H1 (cell line): Measurements from ENCODE around the gene CD68. TPM values are rescaled to one million over a fixed set of nuclear protein-coding genes. Genes with fewer than 3 reads are reported as not detected.

ENCODE experiments used
- CTCF ChIA-PET: fragments of 300-600 bp; sonication (Branson Sonifier 250); formaldehyde crosslinking; loops from one replicate; lab custom pipeline; 2021; ENCODE audit not compliant: partially characterized antibody; lab: Charles Lee
- POLR2A ChIA-PET: fragments of 300-600 bp; sonication (Branson Sonifier 250); formaldehyde crosslinking; loops from one replicate; lab custom pipeline; 2021; ENCODE audit warnings: inconsistent platforms; ENCODE audit not compliant: partially characterized antibody; lab: Charles Lee
- DNase-seq, 2 experiments: peaks; one replicate each; pipeline versions ENCODE4 v3.0.0 to v3.0.0-alpha.2; 2010 to 2022; ENCODE audit warnings: low spot score in 2 of 2, low read depth in 1 of 2, mixed read lengths in 1 of 2
- FAIRE-seq: peaks from 2 replicates; lab custom pipeline; 2011; peaks lifted over from hg19 to GRCh38; lab: Jason Lieb, UNC
- H2AFZ ChIP-seq: 2 replicates; pipeline ENCODE4 v1.8.1; 2012; ENCODE audit warnings: low read length, inconsistent platforms
- H2AK5ac ChIP-seq: 2 replicates; pipeline ENCODE4 v1.6.1; 2013; ENCODE audit warnings: low read depth, low read length
- H2BK120ac ChIP-seq: replicated peaks from 2 replicates; pipeline ENCODE3; 2013; ENCODE audit warnings: low read depth, low read length, inconsistent platforms
- H2BK12ac ChIP-seq: 2 replicates; pipeline ENCODE4 v1.6.1; 2013; ENCODE audit warnings: low read depth, low read length
- H2BK15ac ChIP-seq: 2 replicates; pipeline ENCODE4 v1.6.1; 2013; ENCODE audit warnings: low read length
- H2BK20ac ChIP-seq: 2 replicates; pipeline ENCODE4 v1.6.1; 2013; ENCODE audit warnings: low read length
- H2BK5ac ChIP-seq: 2 replicates; pipeline ENCODE4 v1.6.1; 2013; ENCODE audit warnings: low read depth, low read length
- H3K14ac ChIP-seq: 2 replicates; pipeline ENCODE4 v1.6.1; 2013; ENCODE audit warnings: inconsistent platforms; ENCODE audit not compliant: insufficient read length
- H3K18ac ChIP-seq: 2 replicates; pipeline ENCODE4 v1.6.1; 2013; ENCODE audit warnings: low read length; ENCODE audit errors: extremely low read depth
- H3K23ac ChIP-seq: 2 replicates; pipeline ENCODE4 v1.6.1; 2013; ENCODE audit warnings: inconsistent platforms; ENCODE audit not compliant: insufficient read length
- H3K23me2 ChIP-seq: 2 replicates; pipeline ENCODE4 v1.6.1; 2013; ENCODE audit warnings: low read depth, low read length
- H3K27ac ChIP-seq: 2 replicates; pipeline ENCODE4 v1.6.1; 2011; ENCODE audit warnings: low read depth, low read length, inconsistent platforms
- H3K27me3 ChIP-seq, 4 experiments: replicated peaks in 1 of 4; 1 replicate in 1 of 4; 2 replicates in 3 of 4; pipeline versions ENCODE4 v1.6.1 to v1.8.1; 2011 to 2013; ENCODE audit warnings: low read length in 3 of 4, mild to moderate bottlenecking in 3 of 4, inconsistent platforms in 2 of 4, mixed read lengths in 2 of 4, moderate library complexity in 1 of 4; ENCODE audit not compliant: control insufficient read depth in 3 of 4, insufficient read depth in 3 of 4; ENCODE audit errors: extremely low read depth in 1 of 4
- H3K36me3 ChIP-seq, 4 experiments: 2 replicates each; pipeline versions ENCODE4 v1.6.1 to v1.8.1; 2011 to 2013; ENCODE audit warnings: mild to moderate bottlenecking in 4 of 4, low read length in 3 of 4, moderate library complexity in 2 of 4, control low read depth in 1 of 4, inconsistent platforms in 1 of 4; ENCODE audit not compliant: insufficient read depth in 4 of 4, control insufficient read depth in 2 of 4
- H3K4ac ChIP-seq: replicated peaks from 2 replicates; pipeline ENCODE3; 2013; ENCODE audit warnings: low read length, low read depth, mixed read lengths, inconsistent platforms; ENCODE audit not compliant: insufficient read length
- H3K4me1 ChIP-seq, 4 experiments: replicated peaks in 1 of 4; 1 replicate in 1 of 4; 2 replicates in 3 of 4; pipeline versions ENCODE4 v1.6.1 to v1.8.1; 2011 to 2013; ENCODE audit warnings: low read length in 3 of 4, inconsistent platforms in 2 of 4, mixed read lengths in 1 of 4; ENCODE audit not compliant: insufficient read depth in 4 of 4, control insufficient read depth in 3 of 4
- H3K4me2 ChIP-seq, 2 experiments: 2 replicates each; pipeline versions ENCODE4 v1.6.1 to v1.8.1; 2011 to 2013; ENCODE audit warnings: low read depth in 2 of 2, low read length in 2 of 2, control low read depth in 1 of 2, inconsistent platforms in 1 of 2, mild to moderate bottlenecking in 1 of 2; ENCODE audit not compliant: insufficient read depth in 1 of 2
- H3K4me3 ChIP-seq, 4 experiments: fragments of 200-600, 300-600 bp in 1 of 4; sonication (generic), shearing (Covaris generic), sonication (Bioruptor Twin) in 1 of 4; 2 replicates each; pipeline versions ENCODE4 v1.5.1 to v1.8.1; 2011 to 2016; ENCODE audit warnings: low read length in 4 of 4, low read depth in 3 of 4, control low read depth in 2 of 4, inconsistent platforms in 2 of 4, mild to moderate bottlenecking in 2 of 4, mixed read lengths in 1 of 4, moderate library complexity in 1 of 4; ENCODE audit not compliant: insufficient read depth in 2 of 4; ENCODE audit errors: extremely low read depth in 1 of 4
- H3K56ac ChIP-seq: replicated peaks from 2 replicates; pipeline ENCODE3; 2013; ENCODE audit warnings: low read depth, mild to moderate bottlenecking, mixed read lengths, low read length, inconsistent platforms; ENCODE audit not compliant: insufficient read length
- H3K79me1 ChIP-seq: 2 replicates; pipeline ENCODE4 v1.6.1; 2013; ENCODE audit warnings: low read depth, low read length, control low read depth
- H3K79me2 ChIP-seq, 2 experiments: 2 replicates each; pipeline versions ENCODE4 v1.6.1 to v1.8.1; 2012 to 2013; ENCODE audit warnings: low read length in 2 of 2, mild to moderate bottlenecking in 2 of 2, inconsistent platforms in 1 of 2; ENCODE audit not compliant: insufficient read depth in 2 of 2, control insufficient read depth in 1 of 2
- H3K9ac ChIP-seq, 4 experiments: replicated peaks in 1 of 4; 1 replicate in 1 of 4; 2 replicates in 3 of 4; pipeline versions ENCODE4 v1.6.1 to v1.8.1; 2011 to 2013; ENCODE audit warnings: low read depth in 3 of 4, low read length in 3 of 4, control low read depth in 2 of 4, mild to moderate bottlenecking in 2 of 4, moderate library complexity in 2 of 4, inconsistent platforms in 1 of 4; ENCODE audit errors: extremely low read depth in 1 of 4
- H3K9me3 ChIP-seq, 2 experiments: 2 replicates each; pipeline versions ENCODE4 v1.6.1 to v1.8.1; 2012 to 2013; ENCODE audit warnings: mild to moderate bottlenecking in 2 of 2, moderate library complexity in 2 of 2, control low read depth in 1 of 2, inconsistent platforms in 1 of 2, low read depth in 1 of 2, low read length in 1 of 2, mixed read lengths in 1 of 2; ENCODE audit not compliant: insufficient read depth in 2 of 2
- H4K20me1 ChIP-seq, 2 experiments: replicated peaks in 1 of 2; 2 replicates each; pipeline versions ENCODE3 to v1.8.1; 2011 to 2013; ENCODE audit warnings: inconsistent platforms in 2 of 2, low read length in 2 of 2, mild to moderate bottlenecking in 1 of 2; ENCODE audit not compliant: insufficient read depth in 2 of 2, control insufficient read depth in 1 of 2
- H4K5ac ChIP-seq: 2 replicates; pipeline ENCODE4 v1.6.1; 2013; ENCODE audit warnings: low read length, low read depth, mixed read lengths, inconsistent platforms; ENCODE audit not compliant: insufficient read length
- H4K8ac ChIP-seq: 2 replicates; pipeline ENCODE4 v1.8.0; 2013; ENCODE audit warnings: mild to moderate bottlenecking, moderate library complexity, low read length, inconsistent platforms; ENCODE audit not compliant: insufficient read depth; ENCODE audit errors: extremely low read depth
- H4K91ac ChIP-seq: replicated peaks from 2 replicates; pipeline ENCODE3; 2013; ENCODE audit warnings: low read length, mixed read lengths, inconsistent platforms; ENCODE audit not compliant: insufficient read length
- CTCF ChIP-seq, 3 experiments: IDR thresholded peaks; 1 replicate in 2 of 3; 2 replicates in 1 of 3; pipeline versions ENCODE4 v1.5.1 to v1.6.1; 2011; ENCODE audit warnings: low read length in 3 of 3, mild to moderate bottlenecking in 3 of 3, inconsistent platforms in 2 of 3, low read depth in 1 of 3, moderate library complexity in 1 of 3; ENCODE audit not compliant: insufficient read depth in 1 of 3; ENCODE audit errors: control extremely low read depth in 1 of 3
- E2F6 ChIP-seq: IDR thresholded peaks from 2 replicates; pipeline ENCODE4 v1.6.1; 2012; ENCODE audit warnings: inconsistent platforms
- MAX ChIP-seq: IDR thresholded peaks from 2 replicates; pipeline ENCODE4 v1.6.1; 2012; ENCODE audit warnings: inconsistent platforms
- RBBP5 ChIP-seq: IDR thresholded peaks from 2 replicates; pipeline ENCODE4 v1.7.1; 2012; ENCODE audit warnings: low read depth, mild to moderate bottlenecking, inconsistent platforms, low read length, moderate library complexity, borderline replicate concordance
- SIN3A ChIP-seq, 2 experiments: IDR thresholded peaks in 1 of 2; conservative IDR thresholded peaks in 1 of 2; 2 replicates each; pipeline ENCODE4 v1.6.1; 2011 to 2012; ENCODE audit warnings: low read length in 2 of 2, improper control_type of control experiment in 1 of 2, low read depth in 1 of 2, mild to moderate bottlenecking in 1 of 2
- SP1 ChIP-seq: IDR thresholded peaks from 2 replicates; pipeline ENCODE4 v1.6.1; 2011; ENCODE audit warnings: low read depth, low read length
- WGBS, 2 experiments: shearing (Covaris generic) in 1 of 2; methylation state at CpG; one replicate each; pipeline versions ENCODE4 v1.1.6 to v1.1.7; 2013 to 2015; ENCODE audit warnings: low lambda C conversion rate in 2 of 2, mixed read lengths in 2 of 2, inconsistent platforms in 1 of 2, low coverage in 1 of 2, missing lambda C conversion rate in 1 of 2; ENCODE audit not compliant: insufficient replicate concordance in 2 of 2, insufficient coverage in 1 of 2, insufficient read length in 1 of 2; ENCODE audit errors: extremely low coverage in 1 of 2, missing lambda C conversion rate in 1 of 2; 5-methylcytosine and 5-hydroxymethylcytosine counted together
- polyA plus RNA-seq, 7 experiments: library from polyadenylated mRNA; depleted of rRNA in 3 of 7; stranded (reverse) in 5 of 7; unstranded in 2 of 7; fragments of >200 nt in 5 of 7; fragments of 200-250 nt in 2 of 7; gene quantifications; 1 replicate in 5 of 7; 2 replicates in 1 of 7; 4 replicates in 1 of 7; pipeline versions ENCODE4 v1.2.1 to v1.2.3, GENCODE V29; 2011 to 2013; ENCODE audit warnings: missing spikeins in 2 of 7, mixed read lengths in 2 of 7
- total RNA-seq: library from RNA; stranded (reverse); fragmentation: NEBNext Ultra II Directional; extraction: Animal tissue kit (Norgen Biotek cat#: 25700); gene quantifications from 2 replicates; pipeline ENCODE4 v1.2.1, GENCODE V29; 2021

The CD68 gene
- total and polyA plus RNA-seq, 2 of the 8 experiments (the other 6 are each of a cell fraction or from before 2014, with no cell fraction given): 0.18 TPM; not detected in 1

- no peak within 1 kb of the TSS for H4K8ac ChIP-seq
- H3K27ac ChIP-seq: no peak within 1 kb of the TSS
- 0 out of 2 replicates have a peak within 1 kb of the TSS, but pooled peaks have one; percentile 9 for H2BK12ac ChIP-seq
- no peak within 1 kb of the TSS for H3K9ac ChIP-seq
- no peak within 1 kb of the TSS for H4K5ac ChIP-seq
- no peak for FAIRE-seq
- 92% methylated on average over 13 of the region's 13 CpGs; no CpG with 5 or more reads in 1 of the 2 experiments for WGBS, 2 experiments
- H3K9me3 ChIP-seq: no peaks in the 10 kb centered on the region
- H3K4ac ChIP-seq: no peak within 1 kb of the TSS
- no peak within 1 kb of the TSS for H4K91ac ChIP-seq
- no peaks in the 10 kb centered on the region for H4K20me1 ChIP-seq
- H2AK5ac ChIP-seq: no peak within 1 kb of the TSS
- no peak within 1 kb of the TSS for H3K4me3 ChIP-seq
- POLR2A ChIA-PET: interaction anchor here (0.6 to 79.4 kb wide), 5 partner anchors 14 to 165 kb away, joined by 4 to 2272 read pairs (median 5); partner anchors contain the start of genes ATP1B2, TP53 and WRAP53
- H3K56ac ChIP-seq: no peak within 1 kb of the TSS
- H2BK20ac ChIP-seq: no peak within 1 kb of the TSS
- H2BK5ac ChIP-seq: no peak within 1 kb of the TSS
- peaks cover 8% of the 10 kb centered on the region for H3K23me2 ChIP-seq
- TF ChIP-seq RBBP5: no peak
- TF ChIP-seq SIN3A (conservative IDR thresholded peaks at IDR 0.05 in 1 of 2, IDR thresholded peaks at IDR 0.05 in 1 of 2; ENCODE audit: low read depth in 1 of 2, low read length in 2 of 2): no peak
- TF ChIP-seq CTCF (IDR thresholded peaks at IDR 0.05; ENCODE audit: control extremely low read depth in 1 of 3, insufficient read depth in 1 of 3, low read depth in 1 of 3, low read length in 3 of 3): no peak
- no peak for TF ChIP-seq E2F6
- TF ChIP-seq SP1: no peak
- TF ChIP-seq MAX: no peak
- TF ChIP-seq, all 59 proteins: peak for 0
- H3K14ac ChIP-seq: no peak within 1 kb of the TSS
- no peak within 1 kb of the TSS for H3K4me2 ChIP-seq
- CTCF ChIA-PET: interaction anchor here (0.7 to 15.7 kb wide), 8 partner anchors 12 to 558 kb away, joined by 3 to 332 read pairs (median 89); partner anchors contain the start of genes ATP1B2, DNAH2, FXR2 and TP53
- peaks cover 3 to 16% (median 4%) of the 10 kb centered on the region in 4 experiments; a peak in 5 of 7 replicates for H3K4me1 ChIP-seq
- no peak within 1 kb of the TSS for H2BK15ac ChIP-seq
- H2AFZ ChIP-seq: no peak within 1 kb of the TSS
- H3K36me3 ChIP-seq: peaks cover 0 to 4% (median 0%) of the 10 kb centered on the region in 4 experiments; a peak in 1 of 8 replicates
- no peak within 1 kb of the TSS for H3K23ac ChIP-seq
- H2BK120ac ChIP-seq: no peak within 1 kb of the TSS
- H3K79me2 ChIP-seq: peaks cover 0 to 3% of the 10 kb centered on the region in 2 experiments; a peak in 1 of 4 replicates
- no peak for DNase-seq
- no peaks in the 10 kb centered on the region for H3K27me3 ChIP-seq
- H3K79me1 ChIP-seq: peaks cover 2% of the 10 kb centered on the region; the same call in 1 of the 2 replicates
- H3K18ac ChIP-seq: no peak within 1 kb of the TSS
These were observed 50.6 kb downstream of the CD68 start, which contains the start of gene SHBG for GRCh38 chr17:7629939-7630571. TSS of gene SHBG (plus strand) at chr17:7630135. CDS start at chr17:7630173, 38 bp downstream.
